NCI-H2196 (cell line): ENCODE measurements around the gene EPHB1.
"Not testable (repeated sequence)": the region's sequence is repeated elsewhere in the genome, so short reads cannot be mapped to it uniquely, and the experiment has no call there.

Source experiments
- DNase-seq: peaks from one replicate; lab custom pipeline; 2025; ENCODE audit not compliant: unreplicated experiment; lab: John Stamatoyannopoulos, UW

Gene EPHB1

GRCh38 chr3:134991472-134992010, 196.5 kb downstream of the EPHB1 start:
- DNase-seq: no peak

DNA sequence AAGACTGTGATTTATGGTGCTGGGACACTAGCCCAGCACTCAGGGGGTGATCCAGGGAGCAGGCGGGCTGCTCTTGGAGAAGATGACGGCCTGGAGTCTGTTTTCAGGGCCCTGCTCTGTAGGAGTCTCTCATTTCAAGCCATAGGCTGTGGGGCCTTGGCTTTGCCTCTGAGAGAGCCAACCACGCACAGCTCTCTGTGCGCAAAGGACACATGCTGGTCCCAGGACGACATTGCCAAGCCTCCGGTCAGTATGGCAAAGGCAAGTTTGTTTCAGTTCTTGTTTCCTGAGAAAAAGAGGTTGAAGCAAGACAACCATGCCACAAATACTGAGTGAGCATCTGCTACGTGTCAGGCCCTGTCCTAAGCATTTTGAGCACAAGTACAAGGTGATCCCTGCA, 197.1 kb downstream of the EPHB1 start:
- DNase-seq: no peak

- no peak for DNase-seq
Measured at GRCh38 chr3:134992586-134992985, 197.5 kb downstream of the EPHB1 start.

GRCh38 chr3:134993011-134993410, 198.0 kb downstream of the EPHB1 start:
- no peak for DNase-seq

GRCh38 chr3:134998158-134998557, 203.1 kb downstream of the EPHB1 start:
- no peak for DNase-seq

GRCh38 chr3:134998855-134999254, 203.8 kb downstream of the EPHB1 start:
- DNase-seq: no peak

DNA sequence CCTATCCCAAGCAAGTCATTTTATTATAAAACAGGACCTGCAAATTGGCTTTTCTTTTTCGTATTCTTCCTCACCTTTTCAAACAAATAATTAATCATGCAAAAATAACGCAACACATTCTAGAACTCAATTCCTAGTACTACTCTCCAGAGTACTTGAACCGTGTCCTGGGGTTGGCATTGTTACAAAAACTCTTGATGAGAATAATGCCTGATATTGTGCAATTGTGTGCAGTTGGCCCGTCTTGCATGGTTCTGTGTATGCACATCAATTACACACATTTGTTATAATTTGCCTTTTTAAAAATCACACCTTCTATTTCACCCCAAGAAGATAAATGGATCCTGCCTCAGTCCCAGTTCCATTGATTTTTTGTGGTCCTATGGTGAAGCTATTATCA, 205.4 kb downstream of the EPHB1 start:
- DNase-seq: peak; percentile 71

DNA sequence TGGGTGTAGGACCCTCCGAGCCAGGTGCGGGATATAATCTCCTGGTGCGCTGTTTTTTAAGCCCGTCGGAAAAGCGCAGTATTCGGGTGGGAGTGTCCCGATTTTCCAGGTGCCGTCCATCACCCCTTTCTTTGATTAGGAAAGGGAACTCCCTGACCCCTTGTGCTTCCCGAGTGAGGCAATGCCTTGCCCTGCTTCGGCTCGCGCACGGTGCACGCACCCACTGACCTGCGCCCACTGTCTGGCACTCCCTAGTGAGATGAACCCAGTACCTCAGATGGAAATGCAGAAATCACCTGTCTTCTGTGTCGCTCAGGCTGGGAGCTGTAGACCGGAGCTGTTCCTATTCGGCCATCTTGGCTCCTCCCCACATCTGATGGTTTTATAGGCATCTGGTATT, 210.6 kb downstream of the EPHB1 start:
- not testable (repeated sequence) for DNase-seq

GRCh38 chr3:135007607-135008006, 212.5 kb downstream of the EPHB1 start:
- DNase-seq: no peak

DNA sequence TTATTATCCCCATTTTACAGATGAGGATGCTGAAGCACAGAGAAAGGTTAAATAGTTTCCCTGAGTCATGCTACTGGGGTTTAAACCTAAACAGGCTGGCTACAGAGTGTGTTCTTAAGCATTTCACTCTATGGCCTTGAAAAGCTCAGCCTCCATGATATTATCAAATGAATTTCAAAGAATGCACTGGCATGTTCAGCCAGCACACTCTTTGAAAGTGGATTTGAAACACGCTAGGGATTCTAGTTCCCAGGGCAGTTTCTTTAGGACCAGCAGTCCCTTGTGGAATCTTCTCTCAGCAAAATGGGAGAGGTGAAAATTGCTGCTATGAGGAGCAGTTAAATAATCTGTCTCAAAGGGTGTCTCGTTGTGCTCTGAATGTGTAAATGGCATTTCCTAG, 213.3 kb downstream of the EPHB1 start:
- DNase-seq: no peak

- no peak for DNase-seq
Measured at GRCh38 chr3:135009014-135009413, 214.0 kb downstream of the EPHB1 start.

GRCh38 chr3:135012101-135012500, 217.0 kb downstream of the EPHB1 start:
- no peak for DNase-seq

DNA sequence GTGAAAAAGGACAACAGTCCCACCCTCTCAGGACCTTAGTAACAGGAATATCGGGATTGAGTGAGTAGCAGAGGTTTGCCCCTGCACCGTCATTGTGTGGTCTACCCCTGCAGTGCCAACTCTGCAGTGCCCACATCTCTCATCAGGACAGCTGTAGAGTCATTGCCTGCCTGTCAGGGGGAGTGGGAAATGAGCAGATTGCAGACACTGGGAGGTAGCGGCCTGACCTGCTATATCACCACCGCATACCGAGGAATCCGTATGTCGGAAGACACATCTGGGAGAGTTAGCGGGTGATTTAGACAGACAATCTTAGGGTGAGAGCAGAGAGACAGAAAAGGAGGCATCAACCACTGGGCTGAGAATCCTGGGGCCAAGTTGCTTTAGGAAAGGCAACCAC, 218.1 kb downstream of the EPHB1 start:
- no peak for DNase-seq

DNA sequence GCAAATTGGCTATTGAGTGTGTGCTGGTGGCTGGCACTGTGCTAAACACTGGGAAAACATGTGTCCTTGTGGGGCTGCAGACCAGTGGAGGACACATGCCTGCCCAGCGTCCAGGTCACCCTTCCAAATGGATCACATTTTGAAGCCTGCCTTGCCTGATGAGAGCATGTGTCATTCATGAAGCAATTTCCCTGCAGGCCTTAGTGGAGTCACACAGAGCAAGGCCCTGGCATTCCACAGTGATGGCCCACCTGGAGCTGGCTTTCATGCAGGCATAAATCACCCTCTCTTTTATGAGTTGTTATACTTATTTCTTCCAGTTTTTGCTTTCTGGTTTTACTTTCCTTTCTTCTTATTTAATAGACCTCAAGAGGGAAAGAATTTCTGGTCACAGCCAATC, 219.5 kb downstream of the EPHB1 start:
- no peak for DNase-seq

- peak; percentile 92 for DNase-seq
Measured at GRCh38 chr3:135017003-135017893, 222.2 kb downstream of the EPHB1 start.

DNA sequence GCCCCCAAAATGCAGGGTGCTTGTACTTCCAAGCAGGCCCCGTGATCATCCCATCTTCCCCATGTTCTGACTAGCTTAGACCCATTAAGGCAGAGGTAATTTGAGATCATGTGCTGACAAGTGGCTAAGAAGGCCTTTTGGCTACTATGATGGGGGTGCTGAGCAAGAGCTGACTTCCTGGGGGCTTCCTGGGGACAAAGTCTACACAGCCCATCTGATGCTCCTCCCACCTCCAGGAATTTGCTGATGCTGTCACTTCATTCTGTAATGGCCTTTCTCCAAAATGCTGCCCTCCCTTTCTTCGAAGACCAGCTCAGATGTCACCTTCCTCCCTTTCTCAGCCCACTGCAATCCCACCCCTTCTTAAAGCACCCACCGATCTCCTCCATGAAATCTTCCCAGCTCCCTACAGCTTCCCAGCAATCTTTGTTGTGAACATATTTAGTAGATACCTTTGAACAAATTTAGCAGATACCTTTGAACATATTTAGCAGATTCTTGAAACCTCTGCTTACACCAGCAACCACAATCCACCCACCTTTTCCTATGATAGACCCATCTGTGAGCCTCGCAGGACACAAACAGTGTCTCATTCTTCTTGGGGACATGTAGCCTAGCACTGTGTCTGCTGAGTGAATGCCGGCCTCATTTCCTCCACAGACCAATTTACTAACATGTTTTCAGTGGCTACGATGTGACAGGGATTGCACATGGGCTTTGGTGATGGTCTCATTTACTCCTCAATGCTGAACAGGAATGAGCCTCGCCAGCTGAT, 223.3 kb downstream of the EPHB1 start:
- DNase-seq: no peak

DNA sequence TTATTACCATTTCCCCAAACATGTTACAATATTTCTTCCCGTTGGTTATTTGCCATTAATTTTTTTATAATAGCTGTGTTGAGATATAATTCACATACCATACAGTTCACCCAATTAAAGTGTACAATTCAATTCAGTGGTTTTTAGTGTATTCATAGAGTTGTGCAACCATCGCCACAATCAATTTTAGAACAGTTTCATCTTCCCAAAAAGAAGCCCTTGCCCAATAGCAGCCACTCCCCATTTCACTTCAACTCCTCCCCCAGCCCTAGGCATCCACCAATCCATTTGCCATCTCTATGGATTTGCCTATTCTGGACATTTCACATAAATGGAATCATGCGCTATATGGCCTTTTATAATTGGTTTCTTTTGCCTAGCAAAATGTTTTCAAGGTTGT, 225.1 kb downstream of the EPHB1 start:
- no peak for DNase-seq

DNA sequence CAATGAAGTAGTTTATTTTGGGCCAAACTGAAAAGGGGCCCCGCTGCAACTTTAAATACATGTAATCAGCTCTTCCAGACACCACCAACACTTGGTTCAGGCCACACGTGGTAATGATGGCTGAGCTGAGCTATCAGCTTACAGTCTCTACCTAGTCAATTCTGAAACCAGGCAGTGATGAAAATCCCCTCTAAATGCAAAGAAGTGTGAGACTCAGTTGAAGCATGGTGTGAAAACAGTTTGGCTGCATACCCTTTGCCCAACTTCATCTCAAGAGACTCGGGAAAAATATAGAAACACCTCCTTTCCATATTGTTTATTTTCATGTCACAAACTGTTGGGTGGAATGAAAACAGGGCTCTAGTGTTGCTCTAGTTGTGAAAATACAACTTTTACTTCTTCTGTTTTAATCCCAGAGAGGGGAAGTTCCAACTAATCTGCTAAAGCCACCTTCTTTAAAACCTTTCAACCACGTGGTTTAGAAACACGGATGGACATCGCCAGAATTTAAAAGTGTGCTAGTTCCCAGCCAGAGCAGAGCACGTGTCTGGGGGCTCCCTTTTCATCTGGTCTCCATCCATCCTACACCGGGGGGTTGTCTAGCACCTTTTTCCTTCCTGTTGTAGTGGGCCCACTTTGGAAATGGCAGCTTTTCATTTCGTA, 229.1 kb downstream of the EPHB1 start:
- no peak for DNase-seq

GRCh38 chr3:135030768-135031615, 235.9 kb downstream of the EPHB1 start:
- DNase-seq: not testable (repeated sequence)

- DNase-seq: no peak
Measured at GRCh38 chr3:135033737-135034136, 238.7 kb downstream of the EPHB1 start.
